H1 (cell line): ENCODE measurements around the gene PTPRE. TPM values are rescaled to one million over a fixed set of nuclear protein-coding genes. Genes with fewer than 3 reads are reported as not detected.

Experiments
- CTCF ChIA-PET: fragments of 300-600 bp; sonication (Branson Sonifier 250); formaldehyde crosslinking; loops from one replicate; lab custom pipeline; 2021; ENCODE audit not compliant: partially characterized antibody; lab: Charles Lee
- POLR2A ChIA-PET: fragments of 300-600 bp; sonication (Branson Sonifier 250); formaldehyde crosslinking; loops from one replicate; lab custom pipeline; 2021; ENCODE audit warnings: inconsistent platforms; ENCODE audit not compliant: partially characterized antibody; lab: Charles Lee
- DNase-seq, 2 experiments: peaks; one replicate each; pipeline versions ENCODE4 v3.0.0 to v3.0.0-alpha.2; 2010 to 2022; ENCODE audit warnings: low spot score in 2 of 2, low read depth in 1 of 2, mixed read lengths in 1 of 2
- FAIRE-seq: peaks from 2 replicates; lab custom pipeline; 2011; peaks lifted over from hg19 to GRCh38; lab: Jason Lieb, UNC
- H2AFZ ChIP-seq: 2 replicates; pipeline ENCODE4 v1.8.1; 2012; ENCODE audit warnings: low read length, inconsistent platforms
- H2AK5ac ChIP-seq: 2 replicates; pipeline ENCODE4 v1.6.1; 2013; ENCODE audit warnings: low read depth, low read length
- H2BK120ac ChIP-seq: replicated peaks from 2 replicates; pipeline ENCODE3; 2013; ENCODE audit warnings: low read depth, low read length, inconsistent platforms
- H2BK12ac ChIP-seq: 2 replicates; pipeline ENCODE4 v1.6.1; 2013; ENCODE audit warnings: low read depth, low read length
- H2BK15ac ChIP-seq: 2 replicates; pipeline ENCODE4 v1.6.1; 2013; ENCODE audit warnings: low read length
- H2BK20ac ChIP-seq: 2 replicates; pipeline ENCODE4 v1.6.1; 2013; ENCODE audit warnings: low read length
- H2BK5ac ChIP-seq: 2 replicates; pipeline ENCODE4 v1.6.1; 2013; ENCODE audit warnings: low read depth, low read length
- H3K14ac ChIP-seq: 2 replicates; pipeline ENCODE4 v1.6.1; 2013; ENCODE audit warnings: inconsistent platforms; ENCODE audit not compliant: insufficient read length
- H3K18ac ChIP-seq: 2 replicates; pipeline ENCODE4 v1.6.1; 2013; ENCODE audit warnings: low read length; ENCODE audit errors: extremely low read depth
- H3K23ac ChIP-seq: 2 replicates; pipeline ENCODE4 v1.6.1; 2013; ENCODE audit warnings: inconsistent platforms; ENCODE audit not compliant: insufficient read length
- H3K23me2 ChIP-seq: 2 replicates; pipeline ENCODE4 v1.6.1; 2013; ENCODE audit warnings: low read depth, low read length
- H3K27ac ChIP-seq: 2 replicates; pipeline ENCODE4 v1.6.1; 2011; ENCODE audit warnings: low read depth, low read length, inconsistent platforms
- H3K27me3 ChIP-seq, 4 experiments: replicated peaks in 1 of 4; 1 replicate in 1 of 4; 2 replicates in 3 of 4; pipeline versions ENCODE4 v1.6.1 to v1.8.1; 2011 to 2013; ENCODE audit warnings: low read length in 3 of 4, mild to moderate bottlenecking in 3 of 4, inconsistent platforms in 2 of 4, mixed read lengths in 2 of 4, moderate library complexity in 1 of 4; ENCODE audit not compliant: control insufficient read depth in 3 of 4, insufficient read depth in 3 of 4; ENCODE audit errors: extremely low read depth in 1 of 4
- H3K36me3 ChIP-seq, 4 experiments: 2 replicates each; pipeline versions ENCODE4 v1.6.1 to v1.8.1; 2011 to 2013; ENCODE audit warnings: mild to moderate bottlenecking in 4 of 4, low read length in 3 of 4, moderate library complexity in 2 of 4, control low read depth in 1 of 4, inconsistent platforms in 1 of 4; ENCODE audit not compliant: insufficient read depth in 4 of 4, control insufficient read depth in 2 of 4
- H3K4ac ChIP-seq: replicated peaks from 2 replicates; pipeline ENCODE3; 2013; ENCODE audit warnings: low read length, low read depth, mixed read lengths, inconsistent platforms; ENCODE audit not compliant: insufficient read length
- H3K4me1 ChIP-seq, 4 experiments: replicated peaks in 1 of 4; 1 replicate in 1 of 4; 2 replicates in 3 of 4; pipeline versions ENCODE4 v1.6.1 to v1.8.1; 2011 to 2013; ENCODE audit warnings: low read length in 3 of 4, inconsistent platforms in 2 of 4, mixed read lengths in 1 of 4; ENCODE audit not compliant: insufficient read depth in 4 of 4, control insufficient read depth in 3 of 4
- H3K4me2 ChIP-seq, 2 experiments: 2 replicates each; pipeline versions ENCODE4 v1.6.1 to v1.8.1; 2011 to 2013; ENCODE audit warnings: low read depth in 2 of 2, low read length in 2 of 2, control low read depth in 1 of 2, inconsistent platforms in 1 of 2, mild to moderate bottlenecking in 1 of 2; ENCODE audit not compliant: insufficient read depth in 1 of 2
- H3K4me3 ChIP-seq, 4 experiments: fragments of 200-600, 300-600 bp in 1 of 4; sonication (generic), shearing (Covaris generic), sonication (Bioruptor Twin) in 1 of 4; 2 replicates each; pipeline versions ENCODE4 v1.5.1 to v1.8.1; 2011 to 2016; ENCODE audit warnings: low read length in 4 of 4, low read depth in 3 of 4, control low read depth in 2 of 4, inconsistent platforms in 2 of 4, mild to moderate bottlenecking in 2 of 4, mixed read lengths in 1 of 4, moderate library complexity in 1 of 4; ENCODE audit not compliant: insufficient read depth in 2 of 4; ENCODE audit errors: extremely low read depth in 1 of 4
- H3K56ac ChIP-seq: replicated peaks from 2 replicates; pipeline ENCODE3; 2013; ENCODE audit warnings: low read depth, mild to moderate bottlenecking, mixed read lengths, low read length, inconsistent platforms; ENCODE audit not compliant: insufficient read length
- H3K79me1 ChIP-seq: 2 replicates; pipeline ENCODE4 v1.6.1; 2013; ENCODE audit warnings: low read depth, low read length, control low read depth
- H3K79me2 ChIP-seq, 2 experiments: 2 replicates each; pipeline versions ENCODE4 v1.6.1 to v1.8.1; 2012 to 2013; ENCODE audit warnings: low read length in 2 of 2, mild to moderate bottlenecking in 2 of 2, inconsistent platforms in 1 of 2; ENCODE audit not compliant: insufficient read depth in 2 of 2, control insufficient read depth in 1 of 2
- H3K9ac ChIP-seq, 4 experiments: replicated peaks in 1 of 4; 1 replicate in 1 of 4; 2 replicates in 3 of 4; pipeline versions ENCODE4 v1.6.1 to v1.8.1; 2011 to 2013; ENCODE audit warnings: low read depth in 3 of 4, low read length in 3 of 4, control low read depth in 2 of 4, mild to moderate bottlenecking in 2 of 4, moderate library complexity in 2 of 4, inconsistent platforms in 1 of 4; ENCODE audit errors: extremely low read depth in 1 of 4
- H3K9me3 ChIP-seq, 2 experiments: 2 replicates each; pipeline versions ENCODE4 v1.6.1 to v1.8.1; 2012 to 2013; ENCODE audit warnings: mild to moderate bottlenecking in 2 of 2, moderate library complexity in 2 of 2, control low read depth in 1 of 2, inconsistent platforms in 1 of 2, low read depth in 1 of 2, low read length in 1 of 2, mixed read lengths in 1 of 2; ENCODE audit not compliant: insufficient read depth in 2 of 2
- H4K20me1 ChIP-seq, 2 experiments: replicated peaks in 1 of 2; 2 replicates each; pipeline versions ENCODE3 to v1.8.1; 2011 to 2013; ENCODE audit warnings: inconsistent platforms in 2 of 2, low read length in 2 of 2, mild to moderate bottlenecking in 1 of 2; ENCODE audit not compliant: insufficient read depth in 2 of 2, control insufficient read depth in 1 of 2
- H4K5ac ChIP-seq: 2 replicates; pipeline ENCODE4 v1.6.1; 2013; ENCODE audit warnings: low read length, low read depth, mixed read lengths, inconsistent platforms; ENCODE audit not compliant: insufficient read length
- H4K8ac ChIP-seq: 2 replicates; pipeline ENCODE4 v1.8.0; 2013; ENCODE audit warnings: mild to moderate bottlenecking, moderate library complexity, low read length, inconsistent platforms; ENCODE audit not compliant: insufficient read depth; ENCODE audit errors: extremely low read depth
- H4K91ac ChIP-seq: replicated peaks from 2 replicates; pipeline ENCODE3; 2013; ENCODE audit warnings: low read length, mixed read lengths, inconsistent platforms; ENCODE audit not compliant: insufficient read length
- CBX5 ChIP-seq: fragments of 300-800, 300-1000 bp; sonication (generic); IDR thresholded peaks from 2 replicates; pipeline ENCODE4 v1.7.1; 2016; ENCODE audit warnings: antibody characterized with exemption, low read length, low read depth
- HDAC2 ChIP-seq, 2 experiments: fragments of 300-600 bp in 1 of 2; sonication (generic) in 1 of 2; IDR thresholded peaks; 2 replicates each; pipeline ENCODE4 v1.6.1; 2011 to 2012; ENCODE audit warnings: low read depth in 2 of 2, low read length in 2 of 2, mild to moderate bottlenecking in 2 of 2, moderate library complexity in 2 of 2, borderline replicate concordance in 1 of 2, inconsistent platforms in 1 of 2
- KDM4A ChIP-seq: IDR thresholded peaks from one replicate; pipeline ENCODE4 v1.7.1; 2012; ENCODE audit warnings: low read depth, mild to moderate bottlenecking, moderate library complexity, low read length, inconsistent platforms; ENCODE audit not compliant: severe bottlenecking
- MAFK ChIP-seq: IDR thresholded peaks from 2 replicates; pipeline ENCODE4 v1.6.1; 2012; ENCODE audit warnings: low read depth, mild to moderate bottlenecking, improper control_type of control experiment, low read length
- POLR2A ChIP-seq, 2 experiments: IDR thresholded peaks; 1 replicate in 1 of 2; 2 replicates in 1 of 2; pipeline ENCODE4 v1.6.1; 2011; ENCODE audit warnings: low read depth in 2 of 2, low read length in 2 of 2, mild to moderate bottlenecking in 2 of 2; ENCODE audit errors: control extremely low read depth in 1 of 2
- TCF12 ChIP-seq: IDR thresholded peaks from 2 replicates; pipeline ENCODE4 v1.6.1; 2011; ENCODE audit warnings: low read depth, mild to moderate bottlenecking, low read length
- USF2 ChIP-seq: IDR thresholded peaks from 2 replicates; pipeline ENCODE4 v1.6.1; 2011; ENCODE audit warnings: low read length, improper control_type of control experiment
- YY1 ChIP-seq: IDR thresholded peaks from 2 replicates; pipeline ENCODE4 v1.6.1; 2011; ENCODE audit warnings: low read depth, mild to moderate bottlenecking, low read length
- WGBS, 2 experiments: shearing (Covaris generic) in 1 of 2; methylation state at CpG; one replicate each; pipeline versions ENCODE4 v1.1.6 to v1.1.7; 2013 to 2015; ENCODE audit warnings: low lambda C conversion rate in 2 of 2, mixed read lengths in 2 of 2, inconsistent platforms in 1 of 2, low coverage in 1 of 2, missing lambda C conversion rate in 1 of 2; ENCODE audit not compliant: insufficient replicate concordance in 2 of 2, insufficient coverage in 1 of 2, insufficient read length in 1 of 2; ENCODE audit errors: extremely low coverage in 1 of 2, missing lambda C conversion rate in 1 of 2; 5-methylcytosine and 5-hydroxymethylcytosine counted together
- polyA plus RNA-seq, 7 experiments: library from polyadenylated mRNA; depleted of rRNA in 3 of 7; stranded (reverse) in 5 of 7; unstranded in 2 of 7; fragments of >200 nt in 5 of 7; fragments of 200-250 nt in 2 of 7; gene quantifications; 1 replicate in 5 of 7; 2 replicates in 1 of 7; 4 replicates in 1 of 7; pipeline versions ENCODE4 v1.2.1 to v1.2.3, GENCODE V29; 2011 to 2013; ENCODE audit warnings: missing spikeins in 2 of 7, mixed read lengths in 2 of 7
- total RNA-seq: library from RNA; stranded (reverse); fragmentation: NEBNext Ultra II Directional; extraction: Animal tissue kit (Norgen Biotek cat#: 25700); gene quantifications from 2 replicates; pipeline ENCODE4 v1.2.1, GENCODE V29; 2021

The PTPRE gene
- total and polyA plus RNA-seq, 2 of the 8 experiments (the other 6 are each of a cell fraction or from before 2014, with no cell fraction given), result 0.33 to 0.54 TPM

- Histone ChIP-seq H3K27ac (no peak overlapping the region), H3K36me3 (no peaks in the 10 kb centered on the region), H4K20me1 (peaks cover 0 to 1% of the 10 kb centered on the region in 2 experiments), H4K8ac (no peak overlapping the region), H2AK5ac (no peak overlapping the region), H2BK5ac (no peak overlapping the region), H4K91ac (no peak overlapping the region), H2BK15ac (no peak overlapping the region), H3K18ac (no peak overlapping the region), H3K79me2 (no peaks in the 10 kb centered on the region), H2BK120ac (no peak overlapping the region), H3K27me3 (no peaks in the 10 kb centered on the region), H2BK12ac (no peak overlapping the region), H3K4me3 (no peak overlapping the region), H3K4me2 (no peak overlapping the region), H3K23me2 (peaks cover 4% of the 10 kb centered on the region; the same call in 1 of the 2 replicates), H3K4me1 (no peaks in the 10 kb centered on the region), H3K9ac (no peak overlapping the region), H2BK20ac (no peak overlapping the region), H4K5ac (no peak overlapping the region), H3K9me3 (no peaks in the 10 kb centered on the region), H3K79me1 (no peaks in the 10 kb centered on the region), H3K4ac (no peak overlapping the region), H3K56ac (no peak overlapping the region), H3K23ac (no peak overlapping the region), H2AFZ (no peak overlapping the region), H3K14ac (no peak overlapping the region)
- CTCF ChIA-PET, result interaction anchor here (1.2 to 5.3 kb wide), 4 partner anchors 9 to 183 kb away, joined by 4 to 25 read pairs (median 15); no protein-coding TSS in a partner anchor
- 95% methylated on average over 7 of the region's 7 CpGs; no CpG with 5 or more reads in 1 of the 2 experiments for WGBS, 2 experiments
- DNase-seq (no peak), FAIRE-seq (no peak)
- no peak for TF ChIP-seq MAFK
- no peak for TF ChIP-seq POLR2A (IDR thresholded peaks at IDR 0.05; ENCODE audit: control extremely low read depth in 1 of 2, low read depth in 2 of 2, low read length in 2 of 2)
- TF ChIP-seq HDAC2 (IDR thresholded peaks at IDR 0.05; ENCODE audit: borderline replicate concordance in 1 of 2, low read depth in 2 of 2, low read length in 2 of 2), result no peak
- no peak for TF ChIP-seq TCF12
- no peak for TF ChIP-seq CBX5
- TF ChIP-seq KDM4A, result no peak
- TF ChIP-seq YY1, result no peak
- TF ChIP-seq USF2, result no peak
- POLR2A ChIA-PET, result interaction anchor here (1.1 kb wide), 1 partner anchor 11 kb away, joined by 3 read pairs; no protein-coding TSS in a partner anchor
These were observed 146.5 kb downstream of the PTPRE start for GRCh38 chr10:128053356-128053755.
